HepG2 (cell line): ENCODE measurements around the gene S100A9. TPM values are rescaled to one million over a fixed set of nuclear protein-coding genes. Genes with fewer than 3 reads are reported as not detected.
A peak's percentile ranks its signal among the peaks of the same experiment; 100 is the strongest.

Source experiments
- ATAC-seq: fragments of 200-7000 bp; cut with Tn5 transposase; 3 replicates; pipeline ENCODE4 v1.9.1; 2020; ENCODE audit warnings: mild to moderate bottlenecking, moderate library complexity
- Bru-seq: library from RNA; stranded (reverse); fragments of 400-500 nt; gene quantifications from one replicate; lab custom pipeline; 2021; lab: Mats Ljungman, UMichigan
- BruChase-seq, 2 experiments: library from RNA; stranded (reverse); fragments of 400-500 nt; gene quantifications; one replicate each; lab custom pipeline; 2021; lab: Mats Ljungman, UMichigan
- BruUV-seq: library from RNA; stranded (reverse); fragments of 400-500 nt; replicated peaks from 2 replicates; lab custom pipeline; 2021; lab: Mats Ljungman, UMichigan
- CTCF ChIA-PET: fragments of 300-600 bp; formaldehyde crosslinking; extraction: SDS; loops from one replicate; lab custom pipeline; 2021; ENCODE audit warnings: low total read pairs, inconsistent platforms, low intra/inter-chr PET ratio; lab: Yijun Ruan, JAX
- POLR2A ChIA-PET: fragments of 350-600 bp; sonication (Branson Sonifier 250); formaldehyde crosslinking; loops from one replicate; lab custom pipeline; 2020; ENCODE audit warnings: antibody characterized with exemption, inconsistent platforms; lab: Yijun Ruan, JAX
- DNase-seq: peaks from one replicate; pipeline ENCODE4 v3.0.0-alpha.2; 2015; ENCODE audit warnings: low spot score
- FAIRE-seq: peaks from 3 replicates; lab custom pipeline; 2011; peaks lifted over from hg19 to GRCh38; lab: Jason Lieb, UNC
- H2AFZ ChIP-seq: one replicate; pipeline ENCODE4 v1.6.1; 2011; ENCODE audit warnings: low read length, inconsistent platforms
- H3K27ac ChIP-seq: fragments of 300-600 bp; 3 replicates; pipeline ENCODE4 v1.8.0; 2011; ENCODE audit warnings: mixed run types, mild to moderate bottlenecking, mixed read lengths, low read length, inconsistent platforms; ENCODE audit not compliant: insufficient read depth; ENCODE audit errors: extremely low read length
- H3K27me3 ChIP-seq, 2 experiments: fragments of 200-600 bp in 1 of 2; 2 replicates in 1 of 2; 3 replicates in 1 of 2; pipeline versions ENCODE4 v1.6.0 to v1.8.0; 2011; ENCODE audit warnings: low read length in 2 of 2, mild to moderate bottlenecking in 2 of 2, moderate library complexity in 2 of 2, inconsistent platforms in 1 of 2; ENCODE audit not compliant: insufficient read depth in 2 of 2, control insufficient read depth in 1 of 2
- H3K36me3 ChIP-seq, 2 experiments: fragments of 200-600 bp in 1 of 2; replicated peaks in 1 of 2; 2 replicates in 1 of 2; 3 replicates in 1 of 2; pipeline versions ENCODE4 v1.5.1 to v1.8.0; 2011; ENCODE audit warnings: low read length in 2 of 2, inconsistent platforms in 1 of 2; ENCODE audit not compliant: insufficient read depth in 2 of 2, control insufficient read depth in 1 of 2
- H3K4me1 ChIP-seq: 2 replicates; pipeline ENCODE4 v1.5.1; 2012; ENCODE audit warnings: low read length, inconsistent platforms; ENCODE audit not compliant: insufficient read depth
- H3K4me2 ChIP-seq: 2 replicates; pipeline ENCODE4 v1.6.0; 2011; ENCODE audit warnings: low read depth, low read length, inconsistent platforms
- H3K4me3 ChIP-seq, 3 experiments: fragments of 200-600 bp in 1 of 3; sonication (generic), shearing (Covaris generic) in 1 of 3; replicated peaks in 1 of 3; 2 replicates each; pipeline ENCODE4 v1.5.1; 2011 to 2016; ENCODE audit warnings: low read length in 3 of 3, inconsistent platforms in 2 of 3, low read depth in 2 of 3, mild to moderate bottlenecking in 2 of 3, control low read depth in 1 of 3, mixed read lengths in 1 of 3; ENCODE audit not compliant: insufficient read depth in 1 of 3
- H3K79me2 ChIP-seq: one replicate; pipeline ENCODE4 v1.6.1; 2011; ENCODE audit warnings: low read length, inconsistent platforms; ENCODE audit not compliant: insufficient read depth
- H3K9ac ChIP-seq: 2 replicates; pipeline ENCODE4 v1.6.0; 2011; ENCODE audit warnings: mild to moderate bottlenecking, low read depth, low read length, inconsistent platforms; ENCODE audit not compliant: insufficient read depth
- H3K9me3 ChIP-seq: 2 replicates; pipeline ENCODE4 v1.5.1; 2012; ENCODE audit warnings: mild to moderate bottlenecking, low read length
- H4K20me1 ChIP-seq: 2 replicates; pipeline ENCODE4 v1.6.0; 2011; ENCODE audit warnings: inconsistent platforms, mild to moderate bottlenecking, low read length, moderate library complexity; ENCODE audit not compliant: insufficient read depth
- NFE2L2 ChIP-seq: fragments of 150-350 bp; IDR thresholded peaks from 2 replicates; pipeline ENCODE4 v1.6.1; 2014; ENCODE audit warnings: low read length
- RFX3 ChIP-seq: IDR thresholded peaks from 2 replicates; pipeline ENCODE4 v1.6.1; 2016; ENCODE audit warnings: missing biosample characterization, missing genetic modification reagents
- WGBS: methylation state at CpG from one replicate; pipeline ENCODE4 v1.1.6; 2017; ENCODE audit warnings: low lambda C conversion rate; 5-methylcytosine and 5-hydroxymethylcytosine counted together
- in situ Hi-C: cut with HindIII; loops from 2 replicates; pipeline ENCODE4 v1.10.0; 2017; ENCODE audit warnings: low pct_unique_long_range_greater_than_20kb; ENCODE audit not compliant: extremely low pct_ligation_motif_present
- intact Hi-C: fragments of 100-400 bp; cut with micrococcal nuclease; formaldehyde crosslinking; loops from one replicate; pipeline ENCODE4 v1.10.0; 2022; ENCODE audit not compliant: unreplicated experiment
- long read RNA-seq, 2 experiments: library from RNA in 1 of 2; library from polyadenylated mRNA in 1 of 2; stranded (forward) in 1 of 2; unstranded in 1 of 2; transcript quantifications; one replicate each; pipeline ENCODE4 v2.0.0, GENCODE V29; 2019 to 2022
- polyA minus RNA-seq, 3 experiments: library from RNA; depleted of rRNA, polyadenylated mRNA; stranded (reverse); fragments of >200 nt; gene quantifications; 2 replicates each; pipeline ENCODE4 v1.2.3, GENCODE V29; 2011; ENCODE audit warnings: low replicate concordance in 1 of 3
- polyA plus RNA-seq, 8 experiments: library from polyadenylated mRNA; depleted of rRNA in 3 of 8; stranded (reverse) in 7 of 8; unstranded in 1 of 8; fragments of >200 nt; fragmentation: Illumina TruSeq in 4 of 8; extraction: Trizol in 4 of 8; gene quantifications; 2 replicates each; pipeline versions ENCODE4 v1.2.1 to v1.2.3, GENCODE V29; 2011 to 2016; ENCODE audit warnings: low read depth in 4 of 8, missing spikeins in 1 of 8, mixed read lengths in 1 of 8; ENCODE audit not compliant: insufficient read depth in 1 of 8
- total RNA-seq, 5 experiments: library from RNA; depleted of rRNA; stranded (reverse); fragments of >200 nt; fragmentation: Illumina TruSeq; extraction: Trizol; gene quantifications; 2 replicates each; pipeline ENCODE4 v1.2.3, GENCODE V29; 2016; ENCODE audit warnings: low read depth in 1 of 5
- TF ChIP-seq, protein P1 (sequence below): sonication (generic); formaldehyde crosslinking; IDR thresholded peaks from 2 replicates; pipeline ENCODE4 v1.8.1; 2023; ENCODE audit warnings: mild to moderate bottlenecking, missing genetic modification reagents

The S100A9 gene
- total RNA-seq (2016; rRNA removed; fragmentation: Illumina TruSeq; extraction: Trizol), result 0.31 and 1.1 TPM in 2 replicates
- total RNA-seq (2016; cell fraction: cytosol; rRNA removed; fragmentation: Illumina TruSeq; extraction: Trizol; ENCODE audit: low read depth), result not detected in 2 replicates
- total RNA-seq (2016; cell fraction: insoluble cytoplasmic fraction; rRNA removed; fragmentation: Illumina TruSeq; extraction: Trizol), result 0.65 and 0.91 TPM in 2 replicates
- not detected in 2 replicates for total RNA-seq (2016; cell fraction: membrane; rRNA removed; fragmentation: Illumina TruSeq; extraction: Trizol)
- not detected in 2 replicates for total RNA-seq (2016; cell fraction: nucleus; rRNA removed; fragmentation: Illumina TruSeq; extraction: Trizol)
- polyA plus RNA-seq (2011; rRNA removed), result 0.61 and 0.69 TPM in 2 replicates
- 0.43 and 1.1 TPM in 2 replicates for polyA plus RNA-seq (2011; cell fraction: cytosol; rRNA removed)
- polyA plus RNA-seq (2011; cell fraction: nucleus; rRNA removed), result not detected in 2 replicates
- polyA plus RNA-seq (2012), result not detected in 2 replicates
- 0.21 TPM in 1 of 2 replicates, not detected in the other for polyA plus RNA-seq (2016; cell fraction: cytosol; fragmentation: Illumina TruSeq; extraction: Trizol; ENCODE audit: low read depth)
- polyA plus RNA-seq (2016; cell fraction: insoluble cytoplasmic fraction; fragmentation: Illumina TruSeq; extraction: Trizol; ENCODE audit: low read depth), result 0.49 and 1.4 TPM in 2 replicates
- not detected in 2 replicates for polyA plus RNA-seq (2016; cell fraction: membrane; fragmentation: Illumina TruSeq; extraction: Trizol; ENCODE audit: low read depth)
- not detected in 2 replicates for polyA plus RNA-seq (2016; cell fraction: nucleus; fragmentation: Illumina TruSeq; extraction: Trizol; ENCODE audit: insufficient read depth, low read depth)
- polyA minus RNA-seq (2011; rRNA and poly(A)+ RNA removed; ENCODE audit: low replicate concordance), result not detected in 2 replicates
- not detected in 2 replicates for polyA minus RNA-seq (2011; cell fraction: cytosol; rRNA and poly(A)+ RNA removed)
- not detected in 2 replicates for polyA minus RNA-seq (2011; cell fraction: nucleus; rRNA and poly(A)+ RNA removed)
- Bru-seq, nascent RNA, result percentile 15 among the genes with signal in this experiment
- BruChase-seq, experiment 1, labeled RNA remaining after a 6-hour chase, result not detected
- not detected for BruChase-seq, experiment 2, labeled RNA remaining after a 2-hour chase
- long read RNA-seq, experiment 1, result 0 reads
- long read RNA-seq, experiment 2, result 0 reads

DNA sequence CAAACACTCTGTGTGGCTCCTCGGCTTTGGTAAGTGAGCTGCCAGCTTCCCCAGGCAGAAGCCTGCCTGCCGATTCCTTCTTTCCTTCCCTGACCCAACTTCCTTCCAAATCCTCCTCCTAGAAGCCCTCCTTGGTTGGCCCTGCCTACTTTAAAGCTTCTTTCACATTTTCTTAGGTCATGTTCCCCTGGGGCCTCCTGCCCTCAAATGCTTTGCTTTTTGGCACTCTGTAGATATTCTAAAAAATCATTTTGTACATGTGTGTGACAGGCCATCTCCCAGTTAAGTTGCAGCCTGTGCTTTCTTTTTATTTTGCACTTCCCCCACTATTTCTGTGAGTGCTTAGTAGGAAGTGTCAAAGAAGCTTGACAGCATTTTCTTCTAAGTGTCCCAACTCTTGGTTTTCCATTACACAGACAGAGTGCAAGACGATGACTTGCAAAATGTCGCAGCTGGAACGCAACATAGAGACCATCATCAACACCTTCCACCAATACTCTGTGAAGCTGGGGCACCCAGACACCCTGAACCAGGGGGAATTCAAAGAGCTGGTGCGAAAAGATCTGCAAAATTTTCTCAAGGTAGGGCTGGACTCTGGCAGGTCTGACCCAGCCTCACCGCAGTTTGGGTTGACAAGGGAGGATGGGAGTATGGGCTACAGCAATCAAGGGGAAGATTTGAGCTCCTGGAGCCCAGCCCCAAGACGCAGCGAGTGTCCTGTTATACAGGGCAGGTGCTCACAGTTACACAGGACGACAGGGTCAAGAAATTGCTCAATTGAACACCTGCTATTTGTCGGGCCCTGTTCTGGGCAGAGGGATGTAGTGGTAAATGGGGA, at the start of gene S100A9:
Gene S100A9, plus strand, starts transcription at position 2 of the 838 bp plus-strand sequence. Its CDS starts 430 bp downstream, at position 432.
- no peaks in the 10 kb centered on the region for H4K20me1 ChIP-seq
- no peak within 1 kb of the TSS for H3K27ac ChIP-seq
- H3K4me1 ChIP-seq, result 0 out of 2 replicates have a peak, but pooled peaks cover 5% of the 10 kb centered on the region
- ATAC-seq (no peak), FAIRE-seq (no peak), DNase-seq (no peak)
- ChIA-PET POLR2A (no interaction called here), CTCF (no interaction called here)
- H3K9me3 ChIP-seq, result no peaks in the 10 kb centered on the region
- no peaks in the 10 kb centered on the region for H3K36me3 ChIP-seq
- intact Hi-C loops (no loop called here), in situ Hi-C loops (no loop called here)
- H3K79me2 ChIP-seq, result no peaks in the 10 kb centered on the region
- H3K4me2 ChIP-seq, result no peak within 1 kb of the TSS
- WGBS, result 8% methylated on average over 8 of the region's 11 CpGs
- BruUV-seq, result no TSS peak
- no peak within 1 kb of the TSS for H3K4me3 ChIP-seq
- TF ChIP-seq, protein P1, sequence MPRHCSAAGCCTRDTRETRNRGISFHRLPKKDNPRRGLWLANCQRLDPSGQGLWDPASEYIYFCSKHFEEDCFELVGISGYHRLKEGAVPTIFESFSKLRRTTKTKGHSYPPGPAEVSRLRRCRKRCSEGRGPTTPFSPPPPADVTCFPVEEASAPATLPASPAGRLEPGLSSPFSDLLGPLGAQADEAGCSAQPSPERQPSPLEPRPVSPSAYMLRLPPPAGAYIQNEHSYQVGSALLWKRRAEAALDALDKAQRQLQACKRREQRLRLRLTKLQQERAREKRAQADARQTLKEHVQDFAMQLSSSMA (CRISPR knock-in tag), result no peak
- TF ChIP-seq RFX3 (CRISPR knock-in tag), result no peak
- TF ChIP-seq NFE2L2, result peak; percentile 75
- TF ChIP-seq, all 625 proteins: peak for 1
- H3K27me3 ChIP-seq, result no peaks in the 10 kb centered on the region; a peak in 1 of 5 replicates
- no peak within 1 kb of the TSS for H3K9ac ChIP-seq
- H2AFZ ChIP-seq, result no peak within 1 kb of the TSS
